Non-pigmented ciliary epithelial cell (primary cell): ENCODE measurements around the gene TMEM98.
"Not testable (repeated sequence)": the region's sequence is repeated elsewhere in the genome, so short reads cannot be mapped to it uniquely, and the experiment has no call there.

Experiments used
- DNase-seq: peaks from one replicate; pipeline ENCODE4 v3.0.0-alpha.2; 2010; ENCODE audit warnings: low read depth

Gene TMEM98

GRCh38 chr17:32985050-32985756, 57.2 kb downstream of the TMEM98 start:
- DNase-seq = no peak

GRCh38 chr17:32987453-32987805, 59.5 kb downstream of the TMEM98 start:
- DNase-seq = not testable (repeated sequence)

GRCh38 chr17:32987868-32988267, 59.9 kb downstream of the TMEM98 start:
- DNase-seq = not testable (repeated sequence)

- DNase-seq = no peak
These were observed 60.6 kb downstream of the TMEM98 start for GRCh38 chr17:32988481-32989101.

- DNase-seq = no peak
These were observed 64.5 kb downstream of the TMEM98 start for GRCh38 chr17:32992321-32993033.

DNA sequence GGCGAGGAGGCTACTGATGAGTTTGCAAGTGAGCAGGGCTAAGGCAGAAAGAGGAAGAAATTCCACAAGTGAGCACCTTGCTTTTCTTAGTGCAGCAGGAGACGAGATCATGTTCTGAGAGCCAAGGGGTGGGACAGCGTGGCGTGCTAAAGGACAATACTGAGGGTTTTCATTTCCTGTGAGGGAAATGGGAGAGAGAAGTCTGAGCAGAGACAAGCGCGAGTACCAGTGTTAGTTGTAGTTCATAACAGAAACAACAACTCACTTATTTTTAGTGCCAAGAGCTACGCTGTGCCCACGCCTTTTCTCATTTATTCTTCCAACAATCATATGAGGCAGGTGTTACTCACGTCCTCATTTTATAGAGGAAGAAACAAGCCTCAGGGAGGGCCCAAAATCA, 66.0 kb downstream of the TMEM98 start:
- no peak for DNase-seq
